ENCODE data around the gene ZNF335. TPM values are rescaled to one million over a fixed set of nuclear protein-coding genes. Genes with fewer than 3 reads are reported as not detected.

Gene ZNF335
- total RNA-seq, 6 experiments from 2014 or later, result 13.1 to 14.6 (median 13.5) TPM

DNA sequence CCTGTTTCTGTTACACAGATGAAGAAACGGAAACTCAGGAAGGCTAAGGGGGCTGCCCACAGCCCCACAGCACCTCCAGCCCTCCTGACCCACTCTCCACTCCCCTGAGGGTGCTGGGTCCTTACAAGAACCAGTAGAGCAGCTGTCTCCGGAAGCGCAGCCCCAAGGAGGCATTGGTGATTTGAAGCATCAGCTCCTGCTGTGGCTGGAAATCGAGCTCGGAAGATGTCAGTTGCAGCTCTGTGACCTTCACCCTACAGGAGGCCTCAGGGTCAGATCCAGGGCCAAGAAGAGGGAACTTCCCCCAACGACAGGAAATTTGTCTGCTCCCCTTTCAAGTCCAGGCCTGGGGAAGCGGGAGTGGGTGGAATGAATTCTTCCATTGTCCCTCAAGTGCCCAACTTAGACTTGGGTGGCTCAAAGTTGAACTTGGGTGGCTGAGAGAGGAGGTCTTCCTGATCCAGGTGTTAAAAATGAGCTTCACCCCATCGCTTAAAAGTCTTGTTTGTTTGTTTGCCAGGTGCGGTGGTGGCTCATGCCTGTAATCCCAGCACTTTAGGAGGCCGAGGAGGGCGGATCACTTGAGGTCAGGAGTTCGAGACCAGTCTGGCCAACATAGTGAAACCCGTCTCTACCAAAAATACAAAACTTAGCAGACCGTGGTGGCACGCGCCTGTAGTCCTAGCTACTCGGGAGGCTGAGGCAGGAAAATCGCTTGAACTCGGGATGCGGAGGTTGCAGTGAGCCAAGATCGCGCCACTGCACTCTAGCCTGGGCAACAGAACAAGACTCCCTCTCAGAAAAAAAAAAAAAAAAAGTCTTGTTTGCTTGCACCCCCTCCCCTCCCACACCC lies 62.0 kb downstream of the ZNF335 start:
- H3K36me3 Mint-ChIP-seq (ENCODE audit: low read depth), result peaks cover 5% of the 10 kb centered on the region
- H3K4me1 Mint-ChIP-seq (ENCODE audit: low read depth), result peaks cover 34% of the 10 kb centered on the region
- H3K27ac Mint-ChIP-seq, result peak overlapping the region; percentile 80; the same call in 1 of the 2 replicates
- TF ChIP-seq CTCF (IDR thresholded peaks at IDR 0.05), result no peak
- no peaks in the 10 kb centered on the region for H3K9me3 Mint-ChIP-seq
- H3K4me3 Mint-ChIP-seq, result peak overlapping the region; percentile 60
- peaks cover 9% of the 10 kb centered on the region for H3K27me3 Mint-ChIP-seq (ENCODE audit: insufficient read depth)
- no peak for DNase-seq

DNA sequence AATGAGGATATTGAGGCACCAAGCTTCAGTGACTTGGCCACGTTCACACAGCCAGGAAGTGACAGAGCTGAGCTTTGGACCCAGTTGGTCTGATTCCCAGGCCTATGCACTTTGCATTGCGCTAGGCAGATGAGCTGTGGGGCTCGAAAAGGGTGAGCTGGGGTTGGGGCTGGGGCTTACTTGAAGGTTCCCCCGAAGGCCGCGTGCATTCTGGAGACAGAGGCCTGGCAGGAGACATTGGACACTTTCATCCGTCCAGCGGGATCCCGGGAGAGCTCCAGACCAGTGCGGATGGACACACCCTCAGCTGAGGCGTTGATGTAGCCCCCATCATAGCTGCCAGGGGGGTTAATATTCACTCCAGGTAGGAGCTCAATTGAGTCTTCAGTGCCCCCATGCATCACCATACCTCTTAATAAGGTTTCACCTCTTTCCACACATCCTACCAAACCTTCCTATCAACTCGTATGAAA lies 62.6 kb downstream of the ZNF335 start:
- H3K36me3 Mint-ChIP-seq (ENCODE audit: low read depth), result peaks cover 5% of the 10 kb centered on the region
- no peak overlapping the region for H3K4me3 Mint-ChIP-seq
- no peak overlapping the region for H3K27ac Mint-ChIP-seq
- peaks cover 9% of the 10 kb centered on the region for H3K27me3 Mint-ChIP-seq (ENCODE audit: insufficient read depth)
- no peak for TF ChIP-seq CTCF (IDR thresholded peaks at IDR 0.05)
- peaks cover 40% of the 10 kb centered on the region for H3K4me1 Mint-ChIP-seq (ENCODE audit: low read depth)
- no peak for DNase-seq
- no peaks in the 10 kb centered on the region for H3K9me3 Mint-ChIP-seq

GRCh38 chr20:45908084-45908483 lies 63.9 kb downstream of the ZNF335 start:
- H3K27me3 Mint-ChIP-seq (ENCODE audit: insufficient read depth), result peaks cover 7% of the 10 kb centered on the region
- no peak overlapping the region for H3K27ac Mint-ChIP-seq
- no peak for DNase-seq
- H3K4me1 Mint-ChIP-seq (ENCODE audit: low read depth), result peaks cover 40% of the 10 kb centered on the region
- no peak for TF ChIP-seq CTCF (IDR thresholded peaks at IDR 0.05)
- no peaks in the 10 kb centered on the region for H3K9me3 Mint-ChIP-seq
- H3K4me3 Mint-ChIP-seq, result no peak overlapping the region
- peaks cover 5% of the 10 kb centered on the region for H3K36me3 Mint-ChIP-seq (ENCODE audit: low read depth)

GRCh38 chr20:45907219-45907948 lies 64.6 kb downstream of the ZNF335 start:
- Mint-ChIP-seq H3K4me1 (ENCODE audit: low read depth) (peaks cover 38% of the 10 kb centered on the region), H3K4me3 (no peak overlapping the region), H3K27me3 (ENCODE audit: insufficient read depth) (peaks cover 9% of the 10 kb centered on the region)

More at GRCh38 chr20:45907219-45907948, 64.6 kb downstream of the ZNF335 start:
- no peak for TF ChIP-seq CTCF (IDR thresholded peaks at IDR 0.05)
- DNase-seq, result no peak
- Mint-ChIP-seq H3K36me3 (ENCODE audit: low read depth) (peaks cover 5% of the 10 kb centered on the region), H3K27ac (no peak overlapping the region), H3K9me3 (no peaks in the 10 kb centered on the region)
